Activated T-cell treated with anti-CD3 and anti-CD28 coated beads, Interleukin-2, amount 50 U/mL, for 24 hours (primary cell): ENCODE results near the gene SLC16A8.

Experiments used
- DNase-seq: peaks from one replicate; pipeline ENCODE4 v3.0.0-alpha.2; 2020
- H3K27ac Mint-ChIP-seq: 2 replicates; pipeline ENCODE4 v1.8.0; 2020; ENCODE audit warnings: mild to moderate bottlenecking, mixed read lengths
- H3K27me3 Mint-ChIP-seq: 2 replicates; pipeline ENCODE4 v1.8.0; 2020; ENCODE audit warnings: mixed read lengths
- H3K36me3 Mint-ChIP-seq: 2 replicates; pipeline ENCODE4 v1.8.0; 2020; ENCODE audit warnings: low read depth, mixed read lengths
- H3K4me1 Mint-ChIP-seq: 2 replicates; pipeline ENCODE4 v1.8.0; 2020; ENCODE audit warnings: low read depth, mixed read lengths
- H3K4me3 Mint-ChIP-seq: 2 replicates; pipeline ENCODE4 v1.8.0; 2020; ENCODE audit warnings: mild to moderate bottlenecking, moderate library complexity, mixed read lengths
- H3K9me3 Mint-ChIP-seq: 2 replicates; pipeline ENCODE4 v1.8.0; 2020; ENCODE audit warnings: mixed read lengths

Gene SLC16A8

GRCh38 chr22:38062791-38063190 lies 21.2 kb downstream of the SLC16A8 start:
- H3K4me3 Mint-ChIP-seq: no peak overlapping the region
- DNase-seq: no peak
- H3K27me3 Mint-ChIP-seq: no peaks in the 10 kb centered on the region
- H3K4me1 Mint-ChIP-seq: peaks cover 6% of the 10 kb centered on the region
- peaks cover 57% of the 10 kb centered on the region for H3K36me3 Mint-ChIP-seq
- H3K9me3 Mint-ChIP-seq: no peaks in the 10 kb centered on the region
- H3K27ac Mint-ChIP-seq: no peak overlapping the region

DNA sequence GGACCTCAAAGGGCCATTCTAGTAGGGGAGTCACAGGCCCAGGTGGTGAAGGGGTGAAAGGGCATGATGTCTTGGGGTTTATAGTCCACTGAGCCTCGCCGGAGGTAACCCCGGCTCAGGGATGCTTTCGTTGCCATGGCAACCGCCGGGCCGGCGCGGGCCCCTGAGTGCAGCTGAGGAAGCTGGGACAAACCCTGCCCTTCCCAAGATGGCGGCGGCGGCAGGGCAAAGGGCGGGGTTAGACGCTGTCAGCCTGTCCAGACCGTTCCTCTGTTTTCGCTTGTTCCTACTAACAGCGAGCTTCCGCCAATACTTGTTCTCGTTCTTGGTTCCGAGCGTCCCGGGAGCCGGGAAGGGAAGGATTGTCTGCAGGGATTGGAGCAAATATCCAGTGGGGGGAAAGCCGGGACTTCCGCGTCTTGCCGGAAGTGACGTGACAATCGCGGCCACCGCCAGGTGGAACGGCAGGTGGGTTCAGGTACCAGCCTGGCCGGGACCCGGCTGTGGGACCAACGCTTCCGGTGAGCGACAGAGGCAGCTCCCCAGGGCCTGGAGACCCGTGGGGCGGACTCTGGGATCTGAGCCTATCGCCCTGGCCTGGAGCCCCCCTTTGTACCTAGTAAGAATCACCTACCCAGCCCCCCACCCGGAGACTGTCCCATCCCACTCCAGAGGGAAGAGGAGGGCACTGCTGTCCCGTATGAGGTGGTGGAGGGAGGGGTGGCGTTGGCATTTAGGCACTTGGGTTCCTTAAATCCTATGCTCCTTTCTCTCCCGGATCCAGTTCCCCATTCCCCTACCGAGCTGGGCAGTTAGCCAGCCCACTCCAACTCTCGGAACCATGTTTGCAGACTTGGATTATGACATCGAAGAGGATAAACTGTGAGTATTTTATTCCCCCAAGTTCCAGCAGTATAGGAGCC lies 26.8 kb downstream of the SLC16A8 start, which contains the start of gene PICK1:
PICK1 (plus strand) TSS at position 436 of the 923 bp plus-strand sequence; CDS start at position 842, 406 bp downstream.
- Mint-ChIP-seq H3K4me1 (peaks cover 18% of the 10 kb centered on the region), H3K36me3 (peaks cover 19% of the 10 kb centered on the region), H3K27ac (peak within 1 kb of the TSS; percentile 99), H3K27me3 (no peaks in the 10 kb centered on the region), H3K4me3 (peak within 1 kb of the TSS; percentile 93), H3K9me3 (no peaks in the 10 kb centered on the region)
- DNase-seq: peak; percentile 90

DNA sequence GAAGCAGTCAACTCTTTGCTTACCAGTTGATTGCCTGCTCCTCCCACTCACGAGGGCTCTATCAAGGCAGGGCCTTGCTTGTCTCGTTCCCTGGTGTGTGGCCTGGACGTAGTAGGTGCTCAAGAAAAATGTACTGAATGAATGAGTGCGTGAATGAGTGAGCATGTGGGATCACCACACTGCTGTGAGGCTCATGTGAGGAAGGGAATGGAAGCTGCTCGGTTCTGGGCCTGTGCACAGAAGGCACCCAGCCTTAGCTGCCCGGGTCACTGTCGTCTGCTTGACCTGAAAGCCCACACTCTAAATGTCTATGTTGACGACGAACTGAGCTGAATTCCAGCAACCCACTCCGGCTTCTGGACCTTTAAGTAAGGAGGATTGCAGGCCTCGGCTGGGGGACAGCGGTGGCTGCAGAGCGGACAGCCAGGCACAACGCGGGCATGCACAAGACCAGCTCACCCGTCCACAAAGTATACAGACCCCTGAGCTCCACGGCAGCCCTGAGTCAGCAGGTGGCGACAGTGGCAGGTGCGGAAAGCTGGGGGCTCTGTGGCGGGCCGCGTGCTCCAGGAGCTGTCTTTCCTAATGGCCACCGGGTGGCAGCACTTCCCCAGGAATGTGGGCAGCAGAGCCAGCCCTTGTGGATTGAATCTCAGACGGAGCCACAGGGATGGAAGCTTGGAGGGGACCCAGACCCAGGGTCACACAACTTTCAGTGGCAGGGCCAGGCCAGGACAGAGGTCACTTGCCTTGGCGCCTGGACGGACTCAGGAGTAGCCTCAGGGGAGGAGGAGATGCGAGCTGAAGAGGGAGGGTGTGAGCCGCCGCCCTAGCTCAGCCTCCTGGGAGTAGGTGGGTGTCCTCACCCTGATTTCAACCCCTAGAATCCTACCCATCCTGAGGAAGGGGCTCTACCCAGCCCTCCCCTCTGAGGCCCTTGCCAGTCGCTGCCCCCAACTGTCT lies 31.8 kb downstream of the SLC16A8 start:
- Mint-ChIP-seq H3K27me3 (peaks cover 4% of the 10 kb centered on the region), H3K36me3 (peaks cover 3% of the 10 kb centered on the region), H3K4me3 (no peak overlapping the region), H3K27ac (peak overlapping the region; percentile 57), H3K9me3 (no peaks in the 10 kb centered on the region), H3K4me1 (peaks cover 11% of the 10 kb centered on the region)
- peak; percentile 85 for DNase-seq

DNA sequence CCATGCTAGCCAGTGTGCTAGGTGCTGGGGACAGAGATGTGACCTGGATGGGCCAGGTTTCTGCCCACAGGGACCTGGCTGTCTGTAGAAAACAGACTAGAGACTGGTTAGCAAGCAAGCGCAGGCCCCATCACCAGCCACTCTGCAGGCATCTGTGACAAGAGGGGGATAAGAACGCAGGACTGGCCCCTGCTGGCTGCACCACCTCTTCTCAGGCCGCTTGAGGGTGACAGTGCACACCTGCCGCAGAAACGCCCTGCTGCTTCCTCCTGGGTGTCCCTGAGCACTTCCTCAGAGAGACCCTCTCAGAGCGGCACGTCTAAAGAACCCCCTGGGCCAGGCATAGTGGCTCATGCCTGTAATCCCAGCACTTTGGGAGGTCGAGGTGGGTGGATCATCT lies 32.7 kb downstream of the SLC16A8 start:
- H3K36me3 Mint-ChIP-seq: no peaks in the 10 kb centered on the region
- H3K27me3 Mint-ChIP-seq: peaks cover 4% of the 10 kb centered on the region
- no peaks in the 10 kb centered on the region for H3K9me3 Mint-ChIP-seq
- no peak for DNase-seq
- H3K27ac Mint-ChIP-seq: no peak overlapping the region
- peaks cover 2% of the 10 kb centered on the region for H3K4me1 Mint-ChIP-seq
- H3K4me3 Mint-ChIP-seq: no peak overlapping the region

DNA sequence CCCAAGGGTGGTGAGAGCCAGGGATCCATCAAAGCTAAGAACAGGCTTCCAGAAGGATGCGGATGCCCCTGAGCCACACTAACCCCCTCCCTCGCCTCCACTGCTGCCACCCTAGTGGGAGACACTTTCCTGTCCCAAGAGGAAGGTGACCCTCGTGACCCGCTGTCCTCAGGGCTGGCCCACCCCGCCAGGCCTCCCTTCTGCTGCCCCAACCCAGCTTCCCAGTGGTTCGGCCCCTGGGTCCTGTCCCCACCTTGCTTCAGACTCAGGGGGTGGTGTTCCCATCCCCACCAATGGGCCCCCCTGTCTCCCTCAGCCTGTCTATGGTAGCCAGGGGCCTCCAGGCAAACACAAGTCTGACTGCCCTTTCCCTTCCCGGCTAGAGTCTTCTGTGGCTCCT lies 33.3 kb downstream of the SLC16A8 start:
- no peaks in the 10 kb centered on the region for H3K36me3 Mint-ChIP-seq
- H3K4me1 Mint-ChIP-seq: peaks cover 2% of the 10 kb centered on the region
- peaks cover 4% of the 10 kb centered on the region for H3K27me3 Mint-ChIP-seq
- DNase-seq: no peak
- no peak overlapping the region for H3K27ac Mint-ChIP-seq
- no peak overlapping the region for H3K4me3 Mint-ChIP-seq
- no peaks in the 10 kb centered on the region for H3K9me3 Mint-ChIP-seq

DNA sequence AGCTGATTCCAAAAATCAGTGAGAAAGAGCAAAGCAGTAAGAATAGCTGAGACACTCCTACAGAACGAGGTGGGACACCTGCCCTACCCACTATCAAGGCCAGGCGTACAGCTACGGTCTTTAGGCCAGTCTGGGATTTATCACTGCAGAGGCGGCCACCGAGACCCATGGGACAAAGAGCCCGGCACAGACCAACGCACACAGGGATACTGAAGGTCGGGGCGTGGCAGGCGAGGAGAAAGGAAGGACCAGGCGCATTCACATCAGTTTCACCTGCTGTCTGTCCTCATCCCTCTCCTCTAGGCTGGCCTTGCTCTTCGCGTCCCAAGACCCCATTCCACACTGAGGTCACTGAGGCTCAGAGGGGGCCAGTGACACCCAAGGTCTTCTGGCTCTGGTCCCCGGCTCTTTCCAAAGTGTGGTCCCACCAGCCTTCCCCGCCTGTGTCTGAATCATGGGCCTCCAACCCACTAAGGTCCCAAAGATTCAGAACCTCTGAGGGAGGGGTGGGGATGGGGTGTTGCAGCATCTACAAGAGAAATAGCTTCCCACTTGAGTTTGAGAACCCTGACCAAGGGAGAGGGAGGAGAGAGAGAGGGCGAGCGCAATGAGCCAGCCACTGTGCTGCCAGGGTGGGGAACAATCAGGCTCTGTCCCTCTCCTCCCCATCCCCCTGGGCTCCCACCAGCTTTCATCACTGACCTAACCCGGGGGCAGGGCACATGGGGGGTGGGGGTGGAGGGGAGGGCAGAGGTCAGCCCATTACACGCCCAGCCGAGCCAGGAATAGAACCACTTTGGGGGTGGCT lies 34.0 kb downstream of the SLC16A8 start:
- no peaks in the 10 kb centered on the region for H3K36me3 Mint-ChIP-seq
- no peak for DNase-seq
- no peak overlapping the region for H3K4me3 Mint-ChIP-seq
- H3K27me3 Mint-ChIP-seq: peaks cover 4% of the 10 kb centered on the region
- H3K9me3 Mint-ChIP-seq: no peaks in the 10 kb centered on the region
- no peak overlapping the region for H3K27ac Mint-ChIP-seq
- H3K4me1 Mint-ChIP-seq: peaks cover 2% of the 10 kb centered on the region

- Mint-ChIP-seq H3K36me3 (no peaks in the 10 kb centered on the region), H3K27ac (no peak overlapping the region), H3K4me3 (no peak overlapping the region), H3K4me1 (no peaks in the 10 kb centered on the region), H3K27me3 (peaks cover 4% of the 10 kb centered on the region), H3K9me3 (no peaks in the 10 kb centered on the region)
- no peak for DNase-seq
Observed at GRCh38 chr22:38046070-38046748, 37.8 kb downstream of the SLC16A8 start.

DNA sequence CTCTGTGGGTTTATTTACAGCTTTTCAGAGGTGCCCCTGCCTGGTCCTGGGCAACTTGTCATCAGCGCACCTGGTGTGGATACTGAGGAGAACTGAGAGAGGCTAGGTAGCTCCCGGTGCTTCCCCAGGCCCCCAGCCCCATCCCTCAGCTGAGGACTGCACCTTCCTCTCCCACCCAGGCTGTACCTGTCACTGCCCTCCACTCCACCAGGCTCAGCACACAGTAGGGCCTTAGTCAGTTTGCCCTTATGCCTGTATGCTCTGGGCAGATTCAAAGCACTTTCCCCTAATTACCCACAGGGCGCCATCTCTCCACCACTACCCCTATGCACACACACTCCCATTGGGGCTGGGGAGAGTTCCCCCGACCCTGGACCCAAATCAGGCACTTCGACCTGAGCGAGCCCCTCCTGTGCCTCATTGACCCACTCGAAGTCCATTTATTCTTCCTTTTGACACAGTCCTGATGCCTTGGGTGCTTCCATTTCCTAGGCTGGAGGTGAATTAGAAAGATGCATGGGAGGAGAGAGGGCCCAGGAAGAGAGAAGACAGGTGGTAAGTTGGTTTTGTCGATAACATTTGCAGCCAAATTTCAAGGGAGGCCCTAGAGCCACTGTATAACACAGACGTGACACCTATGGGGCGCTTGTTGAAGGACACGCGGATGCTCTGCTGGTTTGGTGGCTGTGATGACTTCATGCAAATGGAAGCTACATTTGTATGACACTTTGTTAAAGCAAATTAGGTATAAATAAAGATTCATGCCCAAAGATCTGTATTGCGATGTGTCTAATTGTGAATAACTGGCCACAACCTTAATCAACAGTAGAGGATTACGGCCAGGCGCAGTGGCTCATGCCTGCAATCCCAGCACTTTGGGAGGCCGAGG lies 40.6 kb downstream of the SLC16A8 start:
- Mint-ChIP-seq H3K4me1 (no peaks in the 10 kb centered on the region), H3K27ac (no peak overlapping the region), H3K36me3 (no peaks in the 10 kb centered on the region), H3K4me3 (no peak overlapping the region), H3K9me3 (no peaks in the 10 kb centered on the region), H3K27me3 (no peaks in the 10 kb centered on the region)
- no peak for DNase-seq

DNA sequence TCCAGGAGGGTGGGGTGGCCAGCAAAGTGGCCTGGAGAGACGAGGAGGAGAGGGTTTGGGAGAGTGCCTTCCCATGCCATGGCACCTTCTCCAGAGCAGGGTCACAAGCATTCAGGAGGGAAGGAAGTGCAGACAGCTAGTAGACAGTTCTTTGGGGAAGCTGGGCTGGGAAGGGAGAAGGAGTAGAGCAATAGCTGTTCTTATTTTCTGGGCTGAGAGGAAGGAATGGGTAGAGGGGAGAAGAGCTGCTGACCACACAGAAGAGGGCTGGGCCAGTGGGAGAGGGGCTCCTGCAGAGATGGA lies 41.5 kb downstream of the SLC16A8 start:
- DNase-seq: no peak
- Mint-ChIP-seq H3K36me3 (no peaks in the 10 kb centered on the region), H3K27ac (no peak overlapping the region), H3K9me3 (no peaks in the 10 kb centered on the region), H3K27me3 (no peaks in the 10 kb centered on the region), H3K4me3 (no peak overlapping the region), H3K4me1 (no peaks in the 10 kb centered on the region)

GRCh38 chr22:38041760-38042487 lies 42.1 kb downstream of the SLC16A8 start:
- DNase-seq: no peak
- Mint-ChIP-seq H3K27me3 (no peaks in the 10 kb centered on the region), H3K4me1 (no peaks in the 10 kb centered on the region), H3K36me3 (no peaks in the 10 kb centered on the region), H3K4me3 (no peak overlapping the region), H3K27ac (no peak overlapping the region), H3K9me3 (no peaks in the 10 kb centered on the region)

DNA sequence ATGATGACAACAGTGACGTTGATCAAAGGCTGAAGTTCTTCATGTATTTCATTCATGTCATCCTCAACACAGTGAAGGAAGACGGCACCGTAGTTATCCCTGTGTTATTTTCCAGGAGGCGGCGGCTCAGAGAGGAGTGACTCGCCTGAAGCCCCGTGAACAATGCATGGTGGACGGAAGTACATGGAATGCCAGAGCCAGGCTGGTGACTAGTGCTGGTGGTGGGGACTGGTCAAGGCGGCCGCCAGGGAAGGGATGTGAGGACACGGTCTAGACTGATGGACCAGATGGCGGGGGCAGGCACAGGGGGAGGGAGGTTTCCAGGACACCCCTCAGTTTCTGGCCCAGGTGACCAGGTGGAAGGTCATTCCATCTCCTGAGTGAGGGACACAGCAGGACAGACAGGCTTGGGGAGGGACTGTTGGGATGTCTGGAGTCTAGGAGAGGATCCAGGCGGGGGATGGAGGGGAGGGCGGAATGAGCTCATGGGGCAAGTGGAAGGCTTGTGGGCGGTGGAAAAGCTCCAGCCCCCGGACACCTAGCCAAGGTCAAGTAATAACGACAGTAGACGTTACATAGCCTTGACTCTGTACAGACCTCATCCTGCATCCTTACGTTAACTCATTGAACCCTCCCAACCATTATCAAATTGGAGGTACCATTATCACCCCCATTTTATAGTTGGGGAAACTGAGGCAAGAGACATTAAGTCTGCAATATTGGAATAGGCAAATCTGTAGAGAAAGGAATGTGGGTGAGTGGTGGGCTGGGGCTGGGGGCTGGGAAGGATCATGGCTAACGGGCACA lies 42.8 kb downstream of the SLC16A8 start:
- Mint-ChIP-seq H3K27me3 (no peaks in the 10 kb centered on the region), H3K36me3 (no peaks in the 10 kb centered on the region), H3K9me3 (no peaks in the 10 kb centered on the region), H3K4me3 (no peak overlapping the region), H3K27ac (no peak overlapping the region), H3K4me1 (no peaks in the 10 kb centered on the region)
- no peak for DNase-seq
